Measurements from ENCODE around the gene FAM20C.

The FAM20C gene

DNA sequence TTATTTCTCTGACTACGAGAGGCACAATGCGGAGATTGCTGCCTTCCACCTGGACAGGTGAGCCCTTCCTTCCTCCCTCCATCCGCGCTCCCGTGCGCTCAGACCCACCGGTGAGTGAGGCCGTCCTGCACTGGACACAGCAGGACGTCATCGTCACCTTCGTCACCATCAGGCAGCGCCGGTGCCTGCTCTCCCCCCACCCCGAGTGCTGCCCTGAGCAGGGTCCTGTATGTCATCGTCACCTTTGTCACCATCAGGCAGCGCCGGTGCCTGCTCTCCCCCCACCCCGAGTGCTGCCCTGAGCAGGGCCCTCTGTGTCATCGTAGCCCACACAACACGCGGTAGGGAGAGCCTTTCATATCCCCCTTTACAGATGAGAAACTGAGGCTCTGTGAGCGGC lies 54.1 kb downstream of the FAM20C start:
- no peak overlapping the region for H3K27ac ChIP-seq
- TF ChIP-seq CTCF (IDR thresholded peaks at IDR 0.05) (no peak), ZFX (IDR thresholded peaks at IDR 0.05; ENCODE audit: borderline replicate concordance) (no peak)

GRCh38 chr7:247181-247580 lies 54.8 kb downstream of the FAM20C start:
- no peak overlapping the region for H3K27ac ChIP-seq
- TF ChIP-seq CTCF (IDR thresholded peaks at IDR 0.05) = no peak
- TF ChIP-seq ZFX (IDR thresholded peaks at IDR 0.05; ENCODE audit: borderline replicate concordance) = no peak

DNA sequence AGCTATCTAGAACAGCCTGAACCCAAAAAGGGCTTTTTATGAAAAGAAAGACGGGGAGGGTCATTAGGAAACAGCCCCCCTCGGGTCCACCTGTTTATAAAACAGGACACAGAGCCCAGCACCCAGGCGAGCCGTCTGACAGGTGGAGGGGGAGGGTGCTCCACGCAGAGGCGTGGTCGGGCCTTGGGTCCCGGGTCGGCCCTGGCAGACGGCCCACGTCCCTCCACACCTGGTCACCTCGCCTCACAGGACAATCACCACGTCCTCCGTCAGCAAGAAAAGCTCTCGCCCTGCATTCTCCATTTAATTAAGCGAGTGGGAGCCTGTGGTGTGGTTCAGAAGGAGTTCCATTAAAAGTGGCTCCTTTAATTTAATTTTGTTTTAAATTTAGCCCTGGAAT lies 55.3 kb downstream of the FAM20C start:
- no peak overlapping the region for H3K27ac ChIP-seq
- TF ChIP-seq CTCF (IDR thresholded peaks at IDR 0.05) (no peak), ZFX (IDR thresholded peaks at IDR 0.05; ENCODE audit: borderline replicate concordance) (no peak)

DNA sequence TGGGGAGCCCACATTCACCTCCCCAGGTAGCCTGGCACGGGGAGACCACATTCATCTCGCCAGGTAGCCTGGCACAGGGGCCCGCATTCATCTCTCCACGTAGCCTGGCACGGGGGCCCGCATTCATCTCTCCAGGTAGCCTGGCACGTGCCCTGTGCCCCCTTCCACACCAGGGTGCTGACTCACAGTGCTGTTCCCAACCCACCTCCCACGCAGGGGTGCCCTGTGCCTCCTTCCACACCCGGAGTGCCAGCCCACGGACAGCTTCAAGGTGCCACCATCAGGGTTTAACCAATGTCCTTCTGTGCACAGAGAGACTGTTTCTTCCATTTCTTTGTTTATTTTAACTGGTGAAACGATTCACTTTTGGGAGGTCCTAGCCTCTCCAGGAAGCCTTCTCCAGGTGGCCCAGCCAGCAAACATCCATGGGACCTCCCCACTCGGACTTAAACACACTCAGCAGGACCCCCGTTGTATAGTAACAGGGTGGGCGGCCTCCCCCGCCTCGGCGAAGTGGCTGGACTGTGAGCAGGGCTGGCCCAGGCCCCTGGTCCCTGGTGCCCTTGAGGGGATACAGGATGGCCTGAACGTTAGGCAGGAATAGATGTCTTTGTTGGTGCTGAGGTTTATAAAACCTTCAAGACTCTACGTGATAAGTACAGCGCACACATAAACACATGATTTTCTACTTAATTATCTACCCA lies 56.5 kb downstream of the FAM20C start:
- TF ChIP-seq ZFX (IDR thresholded peaks at IDR 0.05; ENCODE audit: borderline replicate concordance) (no peak), CTCF (IDR thresholded peaks at IDR 0.05) (no peak)
- H3K27ac ChIP-seq = no peak overlapping the region

DNA sequence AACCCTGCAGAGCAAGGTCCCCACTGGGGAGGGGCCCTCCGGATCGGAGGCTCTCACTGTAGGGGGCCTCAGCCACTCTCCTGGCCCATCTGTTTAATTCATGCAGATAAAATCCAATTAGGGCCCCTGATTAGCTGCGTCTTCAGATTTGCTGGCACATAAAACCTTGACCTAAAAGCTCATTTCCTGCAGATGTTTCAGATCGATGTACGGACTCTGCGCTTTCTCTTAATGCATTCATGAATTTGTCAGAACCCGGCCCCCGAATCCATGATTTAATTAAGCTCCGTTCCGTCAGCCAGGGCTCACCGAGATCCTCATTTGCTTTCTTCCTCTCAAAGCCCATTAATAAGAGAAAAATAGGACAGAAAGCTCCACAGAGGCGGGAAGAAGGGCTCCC lies 57.6 kb downstream of the FAM20C start:
- TF ChIP-seq ZFX (IDR thresholded peaks at IDR 0.05; ENCODE audit: borderline replicate concordance) (no peak), CTCF (IDR thresholded peaks at IDR 0.05) (no peak)
- H3K27ac ChIP-seq = no peak overlapping the region

- H3K27ac ChIP-seq = no peak overlapping the region
- TF ChIP-seq CTCF (IDR thresholded peaks at IDR 0.05) = no peak
- no peak for TF ChIP-seq ZFX (IDR thresholded peaks at IDR 0.05; ENCODE audit: borderline replicate concordance)
Observed at GRCh38 chr7:250523-250922, 58.2 kb downstream of the FAM20C start.

GRCh38 chr7:251005-251404 lies 58.6 kb downstream of the FAM20C start:
- H3K27ac ChIP-seq = no peak overlapping the region

More at GRCh38 chr7:251005-251404, 58.6 kb downstream of the FAM20C start:
- TF ChIP-seq CTCF (IDR thresholded peaks at IDR 0.05) = no peak
- no peak for TF ChIP-seq ZFX (IDR thresholded peaks at IDR 0.05; ENCODE audit: borderline replicate concordance)

Measured in 22Rv1 (cell line).